WTC11 (cell line): ENCODE data around the gene GGCT. TPM values are rescaled to one million over a fixed set of nuclear protein-coding genes. Genes with fewer than 3 reads are reported as not detected.

Experiments
- ATAC-seq: fragments of 200-7000 bp; cut with Tn5 transposase; 2 replicates; pipeline ENCODE4 v1.10.0; 2021; ENCODE audit warnings: mild to moderate bottlenecking, moderate library complexity
- CTCF ChIA-PET: fragments of 300-600 bp; sonication (Branson Sonifier 250); formaldehyde crosslinking; loops from one replicate; lab custom pipeline; 2021; ENCODE audit warnings: antibody characterized with exemption; lab: Charles Lee
- POLR2A ChIA-PET: fragments of 350-600 bp; sonication (Branson Sonifier 250); formaldehyde crosslinking; loops from one replicate; lab custom pipeline; 2021; ENCODE audit warnings: antibody characterized with exemption; lab: Charles Lee
- DNase-seq: peaks from one replicate; pipeline ENCODE4 v3.0.0; 2021; ENCODE audit warnings: low spot score
- H3K27ac Mint-ChIP-seq: 2 replicates; pipeline ENCODE4 v1.8.0; 2021; ENCODE audit warnings: mixed read lengths
- H3K27me3 Mint-ChIP-seq: 2 replicates; pipeline ENCODE4 v1.8.0; 2021; ENCODE audit warnings: low read depth, mild to moderate bottlenecking, moderate library complexity, mixed read lengths
- H3K36me3 Mint-ChIP-seq: 2 replicates; pipeline ENCODE4 v1.8.0; 2021; ENCODE audit warnings: mixed read lengths
- H3K4me1 Mint-ChIP-seq: 2 replicates; pipeline ENCODE4 v1.8.0; 2022; ENCODE audit warnings: mixed read lengths
- H3K4me3 Mint-ChIP-seq: 2 replicates; pipeline ENCODE4 v1.8.0; 2021; ENCODE audit warnings: mild to moderate bottlenecking, moderate library complexity, mixed read lengths
- H3K9me3 Mint-ChIP-seq: 2 replicates; pipeline ENCODE4 v1.8.0; 2021; ENCODE audit warnings: mixed read lengths
- ARID4B ChIP-seq: sonication (generic); formaldehyde crosslinking; IDR thresholded peaks from 2 replicates; pipeline ENCODE4 v1.8.0; 2023; ENCODE audit warnings: missing genetic modification reagents, mild to moderate bottlenecking, borderline replicate concordance
- ATF1 ChIP-seq: sonication (generic); formaldehyde crosslinking; IDR thresholded peaks from 2 replicates; pipeline ENCODE4 v1.8.1; 2023; ENCODE audit warnings: mild to moderate bottlenecking, moderate library complexity, missing genetic modification reagents
- CTCF ChIP-seq: fragments of 200-600 bp; IDR thresholded peaks from 2 replicates; pipeline ENCODE4 v1.8.0; 2022; ENCODE audit warnings: antibody characterized with exemption
- E2F5 ChIP-seq: sonication (generic); formaldehyde crosslinking; IDR thresholded peaks from 2 replicates; pipeline ENCODE4 v1.8.1; 2022; ENCODE audit warnings: mild to moderate bottlenecking, moderate library complexity, missing genetic modification reagents
- HMGA2 ChIP-seq: fragments of 250-450 bp; sonication (Bioruptor Pico); IDR thresholded peaks from 2 replicates; pipeline ENCODE4 v1.4.0; 2021; ENCODE audit warnings: mild to moderate bottlenecking, moderate library complexity
- MAX ChIP-seq: sonication (generic); formaldehyde crosslinking; IDR thresholded peaks from 2 replicates; pipeline ENCODE4 v1.8.0; 2022; ENCODE audit warnings: mild to moderate bottlenecking, missing genetic modification reagents
- NFE2L1 ChIP-seq: sonication (generic); formaldehyde crosslinking; IDR thresholded peaks from 2 replicates; pipeline ENCODE4 v1.8.1; 2023; ENCODE audit warnings: missing genetic modification reagents
- NR3C1 ChIP-seq: sonication (generic); formaldehyde crosslinking; conservative IDR thresholded peaks from 2 replicates; pipeline ENCODE4 v1.8.1; 2023; ENCODE audit warnings: low read depth, mild to moderate bottlenecking, missing genetic modification reagents
- SMAD3 ChIP-seq: sonication (generic); formaldehyde crosslinking; IDR thresholded peaks from 2 replicates; pipeline ENCODE4 v1.8.0; 2022; ENCODE audit warnings: missing genetic modification reagents, mild to moderate bottlenecking, borderline replicate concordance
- TEAD4 ChIP-seq: sonication (generic); formaldehyde crosslinking; IDR thresholded peaks from 2 replicates; pipeline ENCODE4 v1.8.0; 2022; ENCODE audit warnings: mild to moderate bottlenecking, missing genetic modification reagents
- USF2 ChIP-seq: sonication (generic); formaldehyde crosslinking; IDR thresholded peaks from 2 replicates; pipeline ENCODE4 v1.8.1; 2023; ENCODE audit warnings: mild to moderate bottlenecking, missing genetic modification reagents, moderate library complexity
- ZNF138 ChIP-seq: sonication (generic); formaldehyde crosslinking; conservative IDR thresholded peaks from 2 replicates; pipeline ENCODE4 v1.8.1; 2022; ENCODE audit warnings: mild to moderate bottlenecking, moderate library complexity, missing genetic modification reagents
- ZNF512 ChIP-seq: sonication (generic); formaldehyde crosslinking; IDR thresholded peaks from 2 replicates; pipeline ENCODE4 v1.8.1; 2022; ENCODE audit warnings: missing genetic modification reagents, borderline replicate concordance
- ZNF532 ChIP-seq: fragments of 250-450 bp; sonication (Bioruptor Pico); IDR thresholded peaks from 2 replicates; pipeline ENCODE4 v1.9.0; 2021; ENCODE audit warnings: mild to moderate bottlenecking, borderline replicate concordance
- total RNA-seq: library from RNA; stranded (reverse); gene quantifications from 3 replicates; pipeline ENCODE4 v1.2.3, GENCODE V29; 2021

GGCT gene
- total RNA-seq, 1 experiment from 2014 or later, result 95.4 TPM

- H3K9me3 Mint-ChIP-seq, result peaks cover 21% of the 10 kb centered on the region
- peak overlapping the region; percentile 85 for H3K4me3 Mint-ChIP-seq
- peaks cover 21% of the 10 kb centered on the region for H3K27me3 Mint-ChIP-seq
- H3K4me1 Mint-ChIP-seq, result peaks cover 28% of the 10 kb centered on the region
- no peak for ATAC-seq
- peak overlapping the region; percentile 13; the same call in 1 of the 2 replicates for H3K27ac Mint-ChIP-seq
- no peak for DNase-seq
- peaks cover 31% of the 10 kb centered on the region for H3K36me3 Mint-ChIP-seq
- ChIA-PET CTCF (interaction anchor here (1.1 kb wide), 1 partner anchor 60 kb away, joined by 3 read pairs; no protein-coding TSS in a partner anchor), POLR2A (interaction anchor here (0.6 kb wide), 1 partner anchor 20 kb away, joined by 5 read pairs; no protein-coding TSS in a partner anchor)
- no peak for TF ChIP-seq CTCF
- 0 out of 2 replicates have a peak, but pooled peaks have one; percentile 3 for TF ChIP-seq ARID4B (CRISPR knock-in tag)
- TF ChIP-seq ZNF138 (CRISPR knock-in tag), result no peak
- no peak for TF ChIP-seq USF2
Observed at GRCh38 chr7:30503274-30504212, 1.1 kb downstream of the GGCT start.

- H3K4me1 Mint-ChIP-seq, result peaks cover 28% of the 10 kb centered on the region
- CTCF ChIA-PET, result no interaction called here
- H3K27me3 Mint-ChIP-seq, result peaks cover 16% of the 10 kb centered on the region
- POLR2A ChIA-PET, result no interaction called here
- ATAC-seq (no peak), DNase-seq (no peak)
- H3K9me3 Mint-ChIP-seq, result peaks cover 17% of the 10 kb centered on the region
- no peak overlapping the region for H3K27ac Mint-ChIP-seq
- H3K4me3 Mint-ChIP-seq, result peak overlapping the region; percentile 85
- peaks cover 28% of the 10 kb centered on the region for H3K36me3 Mint-ChIP-seq
- TF ChIP-seq MAX (CRISPR knock-in tag), result no peak
- no peak for TF ChIP-seq ATF1 (CRISPR knock-in tag)
- no peak for TF ChIP-seq NFE2L1
- no peak for TF ChIP-seq HMGA2 (CRISPR knock-in tag)
- TF ChIP-seq NR3C1 (CRISPR knock-in tag), result no peak
- TF ChIP-seq TEAD4, result no peak
- no peak for TF ChIP-seq SMAD3 (CRISPR knock-in tag)
- no peak for TF ChIP-seq E2F5
- no peak for TF ChIP-seq ZNF532 (CRISPR knock-in tag)
- TF ChIP-seq ZNF512, result no peak
Observed at GRCh38 chr7:30502470-30503251, 2.0 kb downstream of the GGCT start.
